Memory B cell (primary cell): Measurements from ENCODE around the gene ADA.

ENCODE experiments used
- ATAC-seq: fragments of 150-1000 bp; cut with Tn5 transposase; 2 replicates; pipeline ENCODE4 v1.10.0; 2021; ENCODE audit warnings: low read depth, mild to moderate bottlenecking, moderate library complexity
- DNase-seq, 2 donors: peaks; one replicate each; pipeline ENCODE4 v3.0.0; 2022; ENCODE audit warnings: low spot score in 2 of 2
- H3K27ac Mint-ChIP-seq: one replicate; pipeline ENCODE4 v1.8.0; 2022; ENCODE audit warnings: mild to moderate bottlenecking, moderate library complexity, mixed read lengths
- H3K27me3 Mint-ChIP-seq: one replicate; pipeline ENCODE4 v1.8.0; 2022; ENCODE audit warnings: mixed read lengths
- H3K36me3 Mint-ChIP-seq: one replicate; pipeline ENCODE4 v1.8.0; 2022; ENCODE audit warnings: mild to moderate bottlenecking, mixed read lengths
- H3K4me1 Mint-ChIP-seq: one replicate; pipeline ENCODE4 v1.8.0; 2022; ENCODE audit warnings: mixed read lengths
- H3K4me3 Mint-ChIP-seq: one replicate; pipeline ENCODE4 v1.8.0; 2022; ENCODE audit warnings: mild to moderate bottlenecking, moderate library complexity, mixed read lengths
- H3K9me3 Mint-ChIP-seq: one replicate; pipeline ENCODE4 v1.8.0; 2022; ENCODE audit warnings: mixed read lengths

Gene ADA

DNA sequence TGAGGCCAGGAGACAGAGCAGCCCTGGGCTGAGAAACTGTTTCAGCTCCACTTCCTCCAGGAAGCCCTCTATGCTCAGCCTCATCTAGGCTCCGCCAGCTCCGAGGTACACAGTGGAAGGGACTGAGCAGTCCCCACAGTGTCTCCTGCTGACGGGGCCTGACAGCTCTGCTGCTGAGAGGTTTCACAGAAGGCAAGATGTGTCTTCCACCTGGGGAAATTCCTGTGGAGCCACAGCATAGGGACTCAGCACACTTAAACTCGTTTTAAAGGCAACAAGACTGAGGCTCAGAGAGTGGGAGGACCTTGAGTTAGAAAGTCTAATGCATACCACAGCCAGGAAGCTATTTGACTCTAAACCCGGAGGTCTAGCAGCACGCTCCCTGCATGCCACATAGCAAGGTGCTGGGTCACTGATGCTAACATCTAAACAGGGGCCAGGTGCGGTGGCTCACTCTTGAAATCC lies 6.8 kb downstream of the ADA start:
- peak overlapping the region; percentile 80 for H3K27ac Mint-ChIP-seq
- peaks cover 2% of the 10 kb centered on the region for H3K9me3 Mint-ChIP-seq
- peak; percentile 22 for ATAC-seq
- no peaks in the 10 kb centered on the region for H3K36me3 Mint-ChIP-seq
- no peaks in the 10 kb centered on the region for H3K27me3 Mint-ChIP-seq
- peaks cover 49% of the 10 kb centered on the region for H3K4me1 Mint-ChIP-seq
- H3K4me3 Mint-ChIP-seq = peak overlapping the region; percentile 40
- DNase-seq = no peak

DNA sequence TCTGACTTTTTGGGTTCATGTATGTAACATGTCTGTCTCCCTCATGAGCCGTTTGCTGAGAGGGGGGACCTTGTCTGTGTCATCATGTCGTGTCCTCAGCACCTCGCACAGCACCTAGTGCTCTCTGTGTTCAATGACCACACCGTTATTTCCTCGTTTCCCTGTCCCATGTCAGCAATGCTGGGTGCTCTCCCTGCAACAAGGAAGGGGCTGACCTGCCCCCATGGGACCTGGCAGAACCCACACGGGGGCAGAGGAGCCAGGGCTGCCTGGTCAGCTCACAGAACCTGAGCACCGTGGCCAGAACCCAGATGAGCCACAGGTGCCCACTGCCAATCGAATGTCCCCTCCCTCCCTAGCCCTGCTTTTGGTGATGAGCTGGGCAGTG lies 7.3 kb downstream of the ADA start:
- Mint-ChIP-seq H3K4me3 (no peak overlapping the region), H3K4me1 (peaks cover 47% of the 10 kb centered on the region), H3K27me3 (no peaks in the 10 kb centered on the region), H3K9me3 (peaks cover 2% of the 10 kb centered on the region), H3K27ac (peak overlapping the region; percentile 80), H3K36me3 (no peaks in the 10 kb centered on the region)
- no peak for DNase-seq
- ATAC-seq = no peak

DNA sequence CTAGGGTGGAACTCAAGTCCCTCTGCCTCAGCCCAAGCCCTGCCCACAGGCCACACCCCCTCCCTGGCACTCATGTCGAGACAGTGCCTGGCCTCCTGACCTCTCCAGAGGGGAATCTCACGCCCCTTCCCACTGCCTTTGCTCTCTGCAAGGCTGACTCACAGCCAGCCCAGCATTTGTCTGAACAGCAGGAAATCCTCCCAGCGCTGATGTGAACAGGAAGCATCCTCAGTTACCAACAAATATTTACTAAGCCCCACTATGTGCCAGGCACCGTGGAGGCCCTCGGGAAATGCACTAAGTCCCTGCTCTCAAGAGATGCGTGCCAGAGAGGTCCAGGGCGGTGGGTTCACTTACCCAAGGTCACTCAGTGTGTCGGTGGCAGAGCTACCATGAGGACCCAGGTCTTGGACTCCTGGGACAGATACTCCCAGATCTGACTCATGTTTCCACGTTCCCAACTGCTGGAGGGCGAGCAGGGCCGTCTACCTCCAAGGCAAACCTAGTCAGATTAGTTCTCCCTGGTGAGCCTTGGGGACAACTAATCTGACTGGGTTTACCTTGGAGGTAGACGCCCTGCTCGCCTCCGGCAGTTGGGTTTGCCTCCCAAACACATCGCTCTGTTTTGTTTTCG lies 7.8 kb downstream of the ADA start:
- no peaks in the 10 kb centered on the region for H3K27me3 Mint-ChIP-seq
- ATAC-seq (no peak), DNase-seq (no peak)
- H3K9me3 Mint-ChIP-seq = peaks cover 2% of the 10 kb centered on the region
- peaks cover 43% of the 10 kb centered on the region for H3K4me1 Mint-ChIP-seq
- H3K4me3 Mint-ChIP-seq = no peak overlapping the region
- no peaks in the 10 kb centered on the region for H3K36me3 Mint-ChIP-seq
- H3K27ac Mint-ChIP-seq = peak overlapping the region; percentile 80

DNA sequence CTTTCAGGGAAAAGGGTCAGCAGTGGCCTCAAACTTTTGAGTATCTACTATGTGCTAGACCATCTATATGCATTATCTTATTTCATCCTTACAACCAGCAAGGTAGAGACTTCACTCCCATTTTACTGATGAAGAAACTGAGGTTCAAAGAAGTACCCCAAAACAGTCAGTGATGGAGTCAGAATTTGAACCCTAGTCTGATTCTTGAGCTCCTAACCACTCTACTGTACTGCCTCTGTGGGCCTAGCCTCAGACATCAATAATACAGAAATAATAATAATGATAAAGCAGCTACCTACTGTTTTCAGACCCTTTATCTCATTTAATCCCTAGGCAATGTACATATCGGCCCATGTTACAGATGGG lies 8.4 kb downstream of the ADA start:
- peaks cover 2% of the 10 kb centered on the region for H3K9me3 Mint-ChIP-seq
- H3K36me3 Mint-ChIP-seq = no peaks in the 10 kb centered on the region
- ATAC-seq (no peak), DNase-seq (no peak)
- H3K27me3 Mint-ChIP-seq = no peaks in the 10 kb centered on the region
- peaks cover 37% of the 10 kb centered on the region for H3K4me1 Mint-ChIP-seq
- H3K4me3 Mint-ChIP-seq = no peak overlapping the region
- H3K27ac Mint-ChIP-seq = peak overlapping the region; percentile 80

DNA sequence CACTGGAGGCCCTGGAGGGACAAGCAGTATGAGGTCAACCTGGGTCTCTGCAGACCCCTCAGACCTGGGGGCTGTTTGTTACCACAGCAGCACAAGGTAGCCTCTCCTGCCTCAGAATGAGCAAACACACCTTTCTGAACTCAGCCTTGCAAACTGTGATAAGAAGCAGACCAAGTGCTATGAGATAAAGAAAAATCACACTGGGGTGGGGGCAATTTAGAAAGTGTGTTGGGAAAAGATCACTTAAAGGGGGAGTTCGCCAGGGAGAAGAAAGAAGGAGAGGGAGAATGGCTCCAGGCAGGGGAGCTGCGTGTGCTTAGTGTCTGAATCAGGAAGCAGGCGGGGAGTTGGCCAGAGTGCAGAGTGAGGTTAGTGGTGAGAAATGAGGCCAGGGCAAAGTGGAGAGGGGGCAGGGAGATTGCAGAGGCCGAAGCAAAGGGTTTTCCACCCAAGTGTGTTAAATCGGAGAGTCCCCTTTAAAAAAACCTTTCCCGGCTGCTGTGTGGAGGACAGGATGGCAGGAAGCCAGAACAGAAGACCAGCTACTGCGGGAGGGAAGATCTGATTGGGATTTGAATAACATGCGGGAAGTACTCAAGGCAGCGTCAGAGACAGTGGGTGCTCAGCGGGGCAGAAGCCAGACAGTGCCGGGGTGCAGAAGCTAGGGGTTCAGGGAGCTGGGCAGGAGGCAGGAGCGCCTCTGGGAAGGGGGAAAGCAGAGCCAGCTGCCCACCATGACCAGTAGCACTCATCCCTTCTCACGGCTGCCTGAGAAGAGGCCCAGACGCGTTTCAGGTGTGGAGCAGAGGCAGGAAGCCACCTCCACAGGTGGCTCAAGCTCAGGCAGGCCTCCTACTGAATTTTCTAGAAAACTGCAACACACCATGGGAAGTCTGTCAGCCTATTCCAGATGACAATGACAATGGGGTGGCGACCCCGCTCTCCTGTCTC lies 9.0 kb downstream of the ADA start:
- DNase-seq = no peak
- Mint-ChIP-seq H3K4me3 (peak overlapping the region; percentile 63), H3K4me1 (peaks cover 35% of the 10 kb centered on the region), H3K9me3 (peaks cover 2% of the 10 kb centered on the region), H3K27ac (peak overlapping the region; percentile 80), H3K36me3 (no peaks in the 10 kb centered on the region), H3K27me3 (no peaks in the 10 kb centered on the region)
- ATAC-seq = peak; percentile 36

DNA sequence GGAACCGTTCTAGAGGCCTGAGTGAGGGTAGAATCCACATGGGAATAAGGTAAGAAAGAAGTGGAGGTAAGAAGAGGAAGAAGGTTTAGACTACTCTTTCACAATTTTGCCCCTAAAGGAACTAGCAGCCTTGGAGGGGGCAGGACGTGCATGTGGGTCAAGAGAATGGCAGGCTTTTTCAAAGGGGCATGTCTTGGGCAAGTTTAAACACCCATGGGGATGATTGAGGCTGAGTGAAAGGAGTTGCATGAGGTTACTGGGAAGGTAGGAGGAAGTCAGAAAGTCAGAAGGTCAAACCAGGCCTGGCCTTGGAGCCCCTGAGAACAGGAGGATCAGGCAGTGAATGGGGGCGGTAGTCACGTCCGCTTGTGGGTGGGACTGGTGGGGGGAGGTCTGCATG lies 10.2 kb downstream of the ADA start:
- ATAC-seq (no peak), DNase-seq (no peak)
- no peaks in the 10 kb centered on the region for H3K36me3 Mint-ChIP-seq
- H3K4me1 Mint-ChIP-seq = peaks cover 32% of the 10 kb centered on the region
- H3K27me3 Mint-ChIP-seq = no peaks in the 10 kb centered on the region
- H3K27ac Mint-ChIP-seq = peak overlapping the region; percentile 0
- no peak overlapping the region for H3K4me3 Mint-ChIP-seq
- H3K9me3 Mint-ChIP-seq = peaks cover 2% of the 10 kb centered on the region

DNA sequence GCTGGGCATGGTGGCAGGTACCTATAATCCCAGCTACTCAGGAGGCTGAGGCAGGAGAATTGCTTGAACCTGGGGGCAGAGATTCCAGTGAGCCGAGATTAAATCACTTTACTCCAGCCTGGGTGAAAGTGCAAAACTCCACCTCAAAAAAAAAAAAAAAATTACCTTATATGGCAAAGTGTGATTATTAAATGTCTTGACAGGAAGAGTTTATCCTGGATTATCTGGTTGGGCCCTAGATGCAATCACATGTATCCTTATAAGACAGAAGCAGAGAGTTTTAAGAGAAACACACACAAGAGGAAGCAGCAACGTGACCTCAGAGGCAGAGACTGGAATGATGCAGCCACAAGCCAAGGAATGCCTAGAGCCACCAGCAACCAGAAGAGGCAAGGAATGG lies 11.0 kb downstream of the ADA start:
- no peak for ATAC-seq
- Mint-ChIP-seq H3K36me3 (no peaks in the 10 kb centered on the region), H3K27ac (no peak overlapping the region)

DNA sequence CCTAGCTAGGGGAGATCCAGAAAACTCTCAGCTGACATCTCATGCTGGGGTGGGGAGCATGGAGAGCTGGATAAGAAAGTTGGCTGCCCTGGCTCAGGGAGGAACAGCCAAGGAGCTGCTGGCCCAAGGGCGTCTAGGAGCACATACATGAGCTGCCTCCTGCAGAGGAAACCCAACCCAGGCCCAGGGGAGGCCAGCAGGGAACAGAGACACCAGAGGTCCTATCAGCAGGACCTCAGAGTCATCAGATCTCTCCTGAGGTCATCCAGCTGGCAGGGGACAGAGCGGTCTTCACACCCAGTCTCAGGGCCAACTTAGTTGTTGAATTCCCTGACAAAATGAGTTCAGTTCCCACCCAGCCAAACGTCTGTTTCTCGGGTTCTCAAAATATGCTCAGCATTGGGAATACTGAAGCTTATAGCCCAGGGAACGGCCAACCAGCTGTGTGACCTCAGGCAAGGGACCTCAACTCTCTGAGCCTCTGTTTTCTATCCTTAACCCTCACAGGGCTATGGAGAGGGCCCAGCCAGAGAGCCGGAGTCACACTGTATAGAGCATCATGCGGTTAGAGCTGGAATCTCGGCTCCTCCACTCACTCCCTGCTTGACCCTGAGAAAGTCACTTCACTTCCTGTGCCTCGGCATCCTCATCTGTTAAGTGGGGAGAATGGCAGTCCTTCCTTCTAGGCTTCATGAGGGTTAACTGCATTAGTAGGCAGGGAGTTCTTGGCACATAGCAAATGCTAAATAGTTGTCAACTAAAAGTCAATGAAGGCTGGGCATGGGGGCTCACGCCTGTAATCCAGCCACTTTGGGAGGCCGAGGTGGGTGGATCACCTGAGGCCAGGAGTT lies 13.8 kb downstream of the ADA start:
- Mint-ChIP-seq H3K9me3 (peaks cover 2% of the 10 kb centered on the region), H3K4me3 (no peak overlapping the region), H3K36me3 (no peaks in the 10 kb centered on the region), H3K27me3 (no peaks in the 10 kb centered on the region), H3K27ac (no peak overlapping the region), H3K4me1 (peaks cover 12% of the 10 kb centered on the region)
- DNase-seq (no peak), ATAC-seq (no peak)

More for the DNA sequence above, 11.0 kb downstream of the ADA start:
- no peak for DNase-seq
- H3K9me3 Mint-ChIP-seq = peaks cover 2% of the 10 kb centered on the region
- no peak overlapping the region for H3K4me3 Mint-ChIP-seq
- H3K4me1 Mint-ChIP-seq = peaks cover 27% of the 10 kb centered on the region
- H3K27me3 Mint-ChIP-seq = no peaks in the 10 kb centered on the region

DNA sequence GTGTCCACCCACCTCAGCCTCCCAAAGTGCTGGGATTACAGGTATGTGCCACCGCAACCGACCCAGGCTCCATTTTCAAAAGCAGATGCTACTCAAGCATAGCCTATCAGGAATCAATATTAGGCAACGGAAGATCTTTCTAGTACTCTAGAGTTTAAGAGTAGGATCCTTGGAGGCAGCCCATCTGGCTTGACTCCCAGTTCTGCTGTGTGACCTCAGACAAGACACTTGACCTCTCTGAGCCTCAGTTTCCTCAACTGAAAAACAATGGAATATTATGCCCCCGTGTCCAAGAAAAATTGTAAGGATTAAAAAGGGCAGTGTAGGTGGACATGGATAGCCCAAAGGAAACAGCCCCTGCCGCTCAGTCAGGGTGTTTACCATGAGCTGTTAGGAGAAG lies 14.5 kb downstream of the ADA start:
- DNase-seq (no peak), ATAC-seq (no peak)
- Mint-ChIP-seq H3K36me3 (no peaks in the 10 kb centered on the region), H3K27ac (no peak overlapping the region), H3K9me3 (peaks cover 2% of the 10 kb centered on the region), H3K4me1 (peaks cover 8% of the 10 kb centered on the region), H3K27me3 (no peaks in the 10 kb centered on the region), H3K4me3 (no peak overlapping the region)

DNA sequence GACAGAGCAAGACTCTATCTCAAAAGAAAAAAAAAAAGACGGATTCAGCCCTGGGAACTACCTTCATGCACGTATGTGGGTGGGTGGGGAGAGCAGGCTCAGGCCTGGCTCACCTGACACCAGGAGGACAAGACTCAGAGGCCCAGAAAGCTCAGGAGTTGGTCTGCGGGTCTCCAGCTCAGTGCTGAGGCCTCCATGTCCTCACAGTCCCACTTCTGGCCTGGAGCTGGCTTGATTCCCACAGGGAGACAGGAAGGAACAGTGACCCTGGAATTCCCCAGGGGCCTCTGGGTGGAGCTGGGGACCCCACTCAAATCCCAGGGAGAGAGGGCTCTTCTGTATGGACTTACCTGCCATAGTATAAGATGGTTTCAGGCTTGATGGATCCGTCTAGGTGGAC lies 15.6 kb downstream of the ADA start:
- Mint-ChIP-seq H3K36me3 (no peaks in the 10 kb centered on the region), H3K27me3 (no peaks in the 10 kb centered on the region), H3K4me3 (no peak overlapping the region), H3K27ac (no peak overlapping the region), H3K4me1 (peaks cover 8% of the 10 kb centered on the region), H3K9me3 (peaks cover 2% of the 10 kb centered on the region)
- DNase-seq = no peak
- ATAC-seq = no peak

DNA sequence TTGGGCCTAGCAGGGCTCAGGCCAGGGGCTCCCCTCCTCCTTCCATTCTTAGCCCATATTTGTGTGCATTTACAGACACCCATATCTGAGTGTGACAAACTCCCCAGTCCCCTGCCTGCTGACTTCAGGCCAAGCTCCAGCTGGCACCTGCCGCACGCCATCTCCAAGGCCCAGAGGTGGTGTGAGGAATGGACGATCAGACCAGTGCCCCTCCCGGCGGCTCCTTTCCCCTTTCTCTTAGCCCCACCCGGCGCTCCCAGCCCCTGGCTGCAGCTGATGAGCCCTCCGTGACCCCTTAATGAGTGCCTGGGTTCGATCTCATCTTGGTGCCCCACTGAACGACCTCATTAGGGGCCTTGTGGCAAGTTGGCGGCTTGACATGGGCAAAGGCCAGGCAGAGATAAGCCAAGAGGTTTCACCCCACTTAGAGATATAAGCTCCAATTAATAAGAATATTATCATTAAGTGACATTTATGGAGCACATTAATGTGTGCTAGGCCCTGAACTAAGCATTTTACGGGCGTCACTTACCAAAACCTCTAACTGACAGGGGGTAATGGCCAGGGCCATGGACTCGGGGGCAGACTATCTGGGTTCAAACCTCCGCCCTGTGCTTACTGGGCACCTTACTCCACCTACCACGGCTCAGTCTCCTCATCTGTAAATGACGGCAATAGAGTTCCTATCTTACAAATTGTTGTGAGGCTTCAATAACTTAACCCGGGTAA lies 17.5 kb downstream of the ADA start:
- Mint-ChIP-seq H3K27ac (no peak overlapping the region), H3K4me3 (no peak overlapping the region), H3K36me3 (no peaks in the 10 kb centered on the region), H3K9me3 (no peaks in the 10 kb centered on the region), H3K4me1 (peaks cover 8% of the 10 kb centered on the region), H3K27me3 (no peaks in the 10 kb centered on the region)
- DNase-seq = no peak
- no peak for ATAC-seq

GRCh38 chr20:44633187-44633810 lies 18.2 kb downstream of the ADA start:
- no peaks in the 10 kb centered on the region for H3K9me3 Mint-ChIP-seq
- peaks cover 8% of the 10 kb centered on the region for H3K4me1 Mint-ChIP-seq
- no peak for ATAC-seq
- H3K27me3 Mint-ChIP-seq = no peaks in the 10 kb centered on the region
- H3K36me3 Mint-ChIP-seq = no peaks in the 10 kb centered on the region
- peak overlapping the region; percentile 44 for H3K4me3 Mint-ChIP-seq
- DNase-seq = no peak
- H3K27ac Mint-ChIP-seq = no peak overlapping the region

GRCh38 chr20:44632103-44632752 lies 19.3 kb downstream of the ADA start:
- no peak overlapping the region for H3K27ac Mint-ChIP-seq

More at GRCh38 chr20:44632103-44632752, 19.3 kb downstream of the ADA start:
- Mint-ChIP-seq H3K9me3 (no peaks in the 10 kb centered on the region), H3K4me1 (peaks cover 8% of the 10 kb centered on the region), H3K36me3 (no peaks in the 10 kb centered on the region), H3K4me3 (no peak overlapping the region), H3K27me3 (no peaks in the 10 kb centered on the region)
- no peak for ATAC-seq
- no peak for DNase-seq
